Endometrium (tissue), 2 donors: Measurements from ENCODE around the gene SLF2.
"Not testable (repeated sequence)": the region's sequence is repeated elsewhere in the genome, so short reads cannot be mapped to it uniquely, and the experiment has no call there.

ENCODE experiments used
- FAIRE-seq: peaks from 2 replicates; lab custom pipeline; 2012; peaks lifted over from hg19 to GRCh38; lab: Jason Lieb, UNC
- donor health status: control.
- donor health status: control.

The SLF2 gene

GRCh38 chr10:100962351-100963080, 49.8 kb downstream of the SLF2 start:
- no peak for FAIRE-seq

GRCh38 chr10:100963826-100964225, 51.1 kb downstream of the SLF2 start:
- FAIRE-seq = no peak

- no peak for FAIRE-seq
Measured at GRCh38 chr10:100965820-100966219, 53.1 kb downstream of the SLF2 start.

- FAIRE-seq = no peak
Measured at GRCh38 chr10:100966887-100967286, 54.1 kb downstream of the SLF2 start.

DNA sequence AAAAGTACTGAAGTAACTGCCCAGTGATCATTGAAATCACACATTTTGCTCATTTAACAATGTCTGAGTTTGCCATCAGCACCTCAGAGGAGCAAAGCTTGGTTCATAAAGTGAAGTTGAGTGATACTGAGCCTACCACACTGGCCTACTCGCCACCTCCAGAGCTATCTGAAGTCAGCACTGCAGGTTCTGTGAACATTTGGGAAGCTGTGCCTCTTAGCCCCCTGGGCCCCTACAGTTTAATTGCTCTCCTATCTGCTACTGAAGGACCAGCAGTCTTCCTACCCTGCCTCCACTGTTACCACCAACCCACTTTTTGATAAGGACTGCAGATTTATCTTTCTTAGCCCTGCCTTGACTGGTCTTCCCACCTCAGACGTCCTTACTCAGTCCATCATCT, 54.6 kb downstream of the SLF2 start:
- FAIRE-seq = no peak

GRCh38 chr10:100968062-100968736, 55.4 kb downstream of the SLF2 start:
- no peak for FAIRE-seq

- FAIRE-seq = no peak
Measured at GRCh38 chr10:100968863-100969186, 56.1 kb downstream of the SLF2 start.

GRCh38 chr10:100969187-100970075, 56.7 kb downstream of the SLF2 start, which contains the start of gene SEMA4G:
TSS of gene SEMA4G (plus strand) at chr10:100969504. CDS start at chr10:100972913, 3,409 bp downstream.
- FAIRE-seq = no peak

DNA sequence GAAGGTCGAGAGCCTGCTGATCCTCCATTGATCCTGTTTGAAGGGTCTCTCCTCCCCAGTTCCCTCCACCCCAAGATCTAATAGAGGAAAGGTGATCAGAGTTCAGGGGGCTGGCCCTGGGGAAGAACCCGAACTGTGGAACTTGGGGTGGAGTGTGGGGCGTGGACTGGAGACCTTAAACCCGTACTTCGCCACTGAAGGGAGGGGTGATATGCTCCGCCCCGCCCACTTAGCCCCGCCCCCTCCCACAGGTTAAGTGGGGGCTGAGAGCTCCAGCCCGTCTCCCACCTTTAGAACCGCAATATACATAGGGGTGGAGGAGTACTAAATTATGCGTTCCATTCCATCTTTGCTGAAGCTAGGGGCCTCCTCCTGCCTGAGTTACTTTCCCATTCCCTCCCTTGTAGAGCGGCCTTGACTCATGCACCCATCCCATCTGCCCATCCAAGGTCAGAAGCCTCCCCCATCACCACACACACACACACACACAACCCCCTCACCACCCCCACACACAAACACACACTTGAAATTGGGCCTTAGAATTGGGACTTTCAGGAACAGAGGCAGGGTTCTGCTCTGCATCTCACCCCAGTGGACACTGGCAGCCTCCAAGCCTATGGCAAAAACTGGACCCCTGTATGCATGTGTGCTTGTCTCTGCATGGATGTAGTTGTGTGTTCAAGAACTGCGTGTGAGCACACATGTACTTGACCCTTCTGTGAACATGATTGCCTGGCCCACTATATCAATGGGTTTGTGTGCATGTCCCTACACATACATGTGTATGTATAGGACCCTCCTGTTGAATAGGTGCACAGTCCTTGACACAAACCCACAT, 57.5 kb downstream of the SLF2 start:
- no peak for FAIRE-seq

GRCh38 chr10:100970914-100971811, 58.4 kb downstream of the SLF2 start:
- no peak for FAIRE-seq

DNA sequence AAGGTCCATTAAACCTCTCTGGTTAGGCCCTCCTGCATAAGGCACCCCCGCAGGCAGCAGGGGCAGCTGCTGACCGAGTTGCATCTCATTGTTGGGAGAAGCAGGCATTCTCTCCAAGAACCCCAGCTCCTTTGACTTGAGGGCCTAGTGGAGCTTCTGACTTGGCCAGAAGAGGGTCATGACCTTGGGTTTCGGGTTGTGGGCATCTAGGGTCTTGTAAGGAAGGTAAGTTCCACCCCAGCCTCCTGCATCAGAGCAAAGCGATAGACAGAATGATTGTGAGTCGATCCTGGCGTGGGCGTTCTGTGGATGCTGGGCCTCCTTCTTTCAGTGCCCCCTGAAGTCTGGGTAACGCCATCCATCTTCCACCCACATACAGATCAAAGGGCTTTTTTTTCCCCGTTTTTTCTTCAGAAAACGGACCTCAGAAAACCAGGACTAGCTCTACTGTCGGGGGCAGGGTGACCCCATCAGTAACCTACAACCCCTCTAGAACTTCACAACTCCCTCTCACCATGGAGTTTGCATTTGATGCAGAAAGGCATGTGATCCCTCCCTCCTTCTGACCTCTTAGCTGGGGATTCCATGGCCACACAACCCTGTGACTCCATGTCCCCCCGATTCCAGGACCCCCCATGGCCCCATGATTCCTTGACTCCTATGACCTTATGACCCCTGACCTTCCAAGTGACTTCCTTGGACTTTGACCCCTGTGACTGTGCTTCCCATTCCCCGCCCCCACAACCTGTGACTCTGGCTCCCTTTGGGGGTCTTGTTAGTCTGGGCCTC, 59.5 kb downstream of the SLF2 start:
- no peak for FAIRE-seq

DNA sequence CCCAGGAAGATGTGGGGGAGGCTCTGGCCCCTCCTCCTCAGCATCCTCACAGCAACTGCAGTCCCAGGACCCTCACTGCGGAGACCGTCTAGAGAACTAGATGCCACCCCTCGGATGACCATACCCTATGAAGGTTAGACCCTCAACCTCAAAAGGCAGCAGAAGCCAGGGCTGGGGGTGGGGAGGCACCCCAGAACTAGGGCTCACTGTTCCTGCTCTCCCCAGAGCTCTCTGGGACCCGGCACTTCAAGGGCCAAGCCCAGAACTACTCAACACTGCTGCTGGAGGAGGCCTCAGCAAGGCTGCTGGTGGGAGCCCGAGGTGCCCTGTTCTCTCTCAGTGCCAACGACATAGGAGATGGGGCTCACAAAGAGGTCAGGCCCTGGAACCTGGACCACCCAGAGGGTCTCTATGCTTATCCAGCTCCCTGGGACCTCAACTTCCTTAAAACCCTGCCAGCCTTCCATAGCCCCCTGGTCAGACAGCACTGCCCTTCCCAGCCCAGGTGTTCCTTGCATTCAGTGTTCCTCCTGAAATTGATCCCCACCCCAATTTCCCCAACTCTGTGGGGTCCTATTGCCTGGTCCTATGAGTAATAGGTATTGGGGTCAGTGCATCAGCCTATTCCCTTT, 60.3 kb downstream of the SLF2 start:
- FAIRE-seq = no peak

- not testable (repeated sequence) for FAIRE-seq
Measured at GRCh38 chr10:100975397-100975796, 62.6 kb downstream of the SLF2 start.

DNA sequence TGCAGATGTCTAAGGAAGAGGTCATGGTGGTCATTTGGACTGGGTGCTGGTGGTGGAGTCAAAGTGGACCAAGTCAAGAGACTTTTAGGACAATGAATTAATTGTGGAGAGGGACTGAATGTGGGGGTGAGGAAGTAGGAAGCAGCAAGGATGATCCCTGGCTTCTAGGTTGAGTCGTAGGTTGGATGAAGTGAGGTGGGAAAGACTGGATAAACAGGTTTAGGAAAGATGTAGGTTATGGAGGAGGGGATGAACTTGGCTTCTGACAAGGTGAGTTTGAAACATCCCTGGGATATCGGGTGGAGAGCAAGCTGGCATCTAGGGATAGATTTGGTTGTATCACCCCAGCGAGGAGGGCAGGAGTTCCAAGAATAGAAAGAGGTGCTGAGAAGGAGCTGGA, 64.1 kb downstream of the SLF2 start:
- no peak for FAIRE-seq

DNA sequence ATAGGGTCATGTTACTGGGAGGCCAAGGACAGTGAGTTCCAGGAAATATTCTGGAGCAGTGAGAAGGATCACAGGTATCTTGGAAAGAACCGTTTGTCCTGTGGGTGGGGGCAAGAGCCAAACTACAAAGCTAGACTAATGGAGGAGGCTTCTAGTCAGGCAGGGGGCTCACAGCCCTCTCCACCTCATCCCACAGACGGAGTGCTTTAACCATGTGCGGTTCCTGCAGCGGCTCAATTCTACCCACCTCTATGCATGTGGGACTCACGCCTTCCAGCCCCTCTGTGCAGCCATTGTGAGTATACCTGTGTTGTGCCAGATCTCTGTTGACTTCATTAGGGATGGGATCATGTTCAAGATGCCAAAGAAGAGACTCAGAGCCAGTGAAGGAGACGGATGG, 64.7 kb downstream of the SLF2 start:
- no peak for FAIRE-seq

DNA sequence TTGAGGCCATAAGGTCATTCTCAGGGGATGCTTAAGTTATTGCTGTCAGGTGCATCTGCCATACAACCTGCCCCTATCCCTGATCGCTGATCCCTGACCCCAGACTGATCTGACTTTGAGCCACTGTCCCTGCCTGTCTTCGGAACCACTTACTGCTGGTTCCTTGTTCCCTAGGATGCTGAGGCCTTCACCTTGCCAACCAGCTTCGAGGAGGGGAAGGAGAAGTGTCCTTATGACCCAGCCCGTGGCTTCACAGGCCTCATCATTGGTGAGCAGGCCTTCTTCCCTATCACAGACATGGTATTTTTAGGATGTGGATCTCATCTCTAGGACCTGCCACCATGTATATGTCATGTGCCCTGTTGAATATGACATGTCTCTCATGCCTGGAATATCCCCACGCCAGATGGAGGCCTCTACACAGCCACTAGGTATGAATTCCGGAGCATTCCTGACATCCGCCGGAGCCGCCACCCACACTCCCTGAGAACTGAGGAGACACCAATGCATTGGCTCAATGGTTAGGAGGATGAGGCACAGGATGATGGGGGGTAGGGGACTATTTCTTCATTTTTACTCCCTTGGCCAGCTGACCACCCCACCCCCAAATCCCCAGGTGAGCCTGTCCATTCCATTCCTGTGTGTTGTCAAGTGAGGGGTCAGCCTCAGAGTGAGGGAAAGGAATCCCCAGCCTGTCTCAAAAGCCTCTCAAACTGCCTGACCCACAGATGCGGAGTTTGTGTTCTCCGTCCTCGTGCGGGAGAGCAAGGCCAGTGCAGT, 65.5 kb downstream of the SLF2 start:
- FAIRE-seq = no peak

DNA sequence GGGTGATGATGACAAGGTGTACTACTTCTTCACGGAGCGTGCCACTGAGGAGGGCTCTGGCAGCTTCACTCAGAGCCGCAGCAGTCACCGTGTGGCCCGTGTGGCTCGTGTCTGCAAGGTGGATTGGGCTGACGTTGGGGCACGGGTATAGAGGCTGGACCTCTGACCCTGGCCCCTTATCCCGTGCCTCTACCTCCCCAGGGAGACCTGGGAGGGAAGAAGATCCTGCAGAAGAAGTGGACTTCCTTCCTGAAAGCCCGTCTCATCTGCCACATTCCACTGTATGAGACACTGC, 66.1 kb downstream of the SLF2 start:
- FAIRE-seq = no peak

- FAIRE-seq = no peak
Measured at GRCh38 chr10:100979791-100980272, 67.1 kb downstream of the SLF2 start.

DNA sequence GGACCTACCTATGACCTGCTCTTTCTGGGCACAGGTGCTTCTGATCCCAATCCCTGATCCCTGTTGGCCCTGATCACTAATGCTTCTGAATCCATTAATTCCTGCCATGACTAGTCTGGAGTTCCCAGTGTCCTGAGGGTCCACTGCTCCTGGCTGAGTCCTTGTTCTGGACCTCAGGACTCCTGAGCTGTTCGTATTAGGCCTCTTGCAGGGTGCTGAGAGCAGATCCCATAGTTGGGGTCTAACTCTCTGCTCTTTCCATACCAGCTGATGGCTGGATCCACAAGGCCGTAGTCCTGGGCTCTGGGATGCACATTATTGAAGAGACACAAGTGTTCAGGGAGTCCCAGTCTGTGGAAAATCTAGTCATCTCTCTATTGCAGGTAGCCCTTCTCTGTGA, 67.5 kb downstream of the SLF2 start:
- no peak for FAIRE-seq
